GM19351 (cell line): ENCODE data around the gene MLLT10.
A peak's percentile ranks its signal among the peaks of the same experiment; 100 is the strongest.
"Not testable (repeated sequence)": the region's sequence is repeated elsewhere in the genome, so short reads cannot be mapped to it uniquely, and the experiment has no call there.

ENCODE experiments used
- ATAC-seq: cut with Tn5 transposase; IDR thresholded peaks from one replicate; pipeline ENCODE4 v1.9.1; 2021; ENCODE audit warnings: mild to moderate bottlenecking, moderate library complexity; ENCODE audit not compliant: unreplicated experiment

Gene MLLT10

DNA sequence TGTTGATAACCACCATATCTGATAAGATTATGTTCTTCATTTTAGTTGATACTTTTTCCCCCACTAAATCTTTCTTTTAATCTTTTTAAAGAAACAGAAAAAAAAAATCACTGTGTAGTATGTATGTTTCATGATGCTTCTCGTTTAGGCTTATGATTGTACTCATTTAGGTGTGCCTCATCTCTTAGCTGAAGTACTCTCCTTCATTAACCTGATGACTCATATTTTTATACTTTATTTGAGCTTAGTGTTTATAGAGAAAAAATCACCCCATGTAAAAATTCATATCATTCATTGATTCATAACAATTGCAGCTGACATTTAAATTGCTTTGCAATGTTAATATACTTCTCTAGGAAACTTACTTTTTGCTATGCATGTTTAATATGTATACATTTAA lies 158.9 kb downstream of the MLLT10 start:
- ATAC-seq = no peak

DNA sequence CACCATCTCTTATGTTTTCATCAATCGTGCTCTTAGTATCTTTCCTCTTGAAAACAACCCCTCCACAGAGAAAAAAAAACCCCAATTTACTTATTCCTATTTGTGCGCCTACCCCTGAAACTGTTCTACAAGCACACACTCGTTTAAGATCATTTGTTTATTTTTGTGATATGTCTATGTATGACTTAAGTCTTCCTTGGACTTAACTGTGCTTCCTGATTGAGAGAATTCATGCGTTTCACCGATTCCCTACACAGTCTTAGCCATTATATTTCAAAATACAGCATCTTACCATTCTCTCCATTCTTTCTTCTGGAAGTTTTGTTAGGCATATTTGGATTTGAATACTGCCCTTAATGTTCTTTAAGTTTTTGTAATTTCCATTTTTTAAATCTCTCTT lies 159.4 kb downstream of the MLLT10 start:
- no peak for ATAC-seq

DNA sequence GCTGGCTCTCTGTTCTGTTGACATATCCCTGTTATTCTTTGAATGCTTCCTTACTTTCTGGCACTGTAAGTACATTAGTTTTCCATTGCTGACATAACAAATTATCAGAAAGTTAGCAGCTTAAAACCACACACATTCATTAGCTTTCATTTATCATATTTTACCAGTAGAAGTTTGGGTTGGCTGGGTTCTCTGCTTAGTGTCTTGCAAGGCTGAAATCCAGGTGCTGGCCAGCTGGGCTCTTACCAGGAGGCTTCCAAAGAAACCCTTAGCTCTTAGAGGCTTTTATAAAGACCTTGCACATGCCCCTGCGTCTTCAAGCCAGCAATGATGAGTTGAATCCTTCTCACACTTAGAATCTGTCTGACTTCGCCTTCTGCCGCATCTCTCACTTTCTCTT lies 160.6 kb downstream of the MLLT10 start:
- ATAC-seq = no peak

DNA sequence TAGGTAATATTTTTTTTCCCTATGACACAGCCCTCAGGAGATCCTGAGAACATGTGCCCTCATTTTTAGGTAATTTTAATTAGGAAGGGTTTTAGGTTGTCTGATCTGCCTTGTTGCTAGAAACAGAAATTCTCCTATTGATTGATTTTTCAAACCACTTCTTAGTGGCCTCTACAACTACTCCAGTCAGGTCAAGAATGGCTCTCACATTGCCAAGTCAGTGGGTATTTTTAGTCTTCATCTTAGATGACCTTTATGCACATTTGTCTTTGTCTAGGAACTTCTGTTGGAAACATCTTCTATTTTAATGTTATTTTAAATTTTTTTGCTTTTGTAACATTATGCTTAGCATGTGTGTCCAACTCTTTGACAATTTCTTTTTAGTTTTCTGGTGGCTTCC lies 162.3 kb downstream of the MLLT10 start:
- no peak for ATAC-seq

DNA sequence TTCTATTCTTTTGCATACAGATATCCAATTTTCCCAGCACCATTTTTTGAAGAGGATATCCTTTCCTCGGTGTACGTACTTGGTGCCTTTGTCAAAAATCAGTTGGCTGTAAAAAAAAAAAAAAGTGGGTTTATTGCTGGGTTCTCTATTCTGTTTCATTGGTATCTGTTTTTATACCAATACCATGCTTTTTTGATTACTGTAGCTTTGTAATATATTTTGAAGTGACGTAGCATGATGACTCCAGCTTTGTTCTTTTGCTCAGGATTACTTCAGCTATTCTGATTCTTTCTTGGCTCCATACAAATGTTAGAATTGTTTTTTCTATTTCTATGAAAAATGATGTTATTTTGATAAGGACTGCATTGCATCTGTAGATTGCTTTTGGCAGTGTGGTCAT lies 165.5 kb downstream of the MLLT10 start:
- ATAC-seq = no peak

DNA sequence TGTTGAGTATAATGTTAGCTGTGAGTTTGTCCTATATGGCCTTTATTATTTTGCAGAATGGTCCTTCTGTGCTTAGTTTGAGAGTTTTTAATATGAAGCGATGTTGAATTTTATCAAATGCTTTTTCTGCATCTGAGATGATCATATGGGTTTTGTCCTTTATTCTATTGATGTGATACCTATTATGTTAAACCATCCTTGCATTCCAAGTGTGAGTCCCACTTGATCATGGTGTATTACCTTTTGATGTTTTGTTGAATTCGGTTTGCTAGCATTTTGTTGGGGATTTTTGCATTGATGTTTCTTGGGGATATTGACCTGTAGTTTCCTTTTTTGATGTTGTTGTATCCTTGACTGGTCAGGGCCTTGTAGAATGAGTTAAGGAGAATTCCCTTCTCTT lies 166.4 kb downstream of the MLLT10 start:
- no peak for ATAC-seq

DNA sequence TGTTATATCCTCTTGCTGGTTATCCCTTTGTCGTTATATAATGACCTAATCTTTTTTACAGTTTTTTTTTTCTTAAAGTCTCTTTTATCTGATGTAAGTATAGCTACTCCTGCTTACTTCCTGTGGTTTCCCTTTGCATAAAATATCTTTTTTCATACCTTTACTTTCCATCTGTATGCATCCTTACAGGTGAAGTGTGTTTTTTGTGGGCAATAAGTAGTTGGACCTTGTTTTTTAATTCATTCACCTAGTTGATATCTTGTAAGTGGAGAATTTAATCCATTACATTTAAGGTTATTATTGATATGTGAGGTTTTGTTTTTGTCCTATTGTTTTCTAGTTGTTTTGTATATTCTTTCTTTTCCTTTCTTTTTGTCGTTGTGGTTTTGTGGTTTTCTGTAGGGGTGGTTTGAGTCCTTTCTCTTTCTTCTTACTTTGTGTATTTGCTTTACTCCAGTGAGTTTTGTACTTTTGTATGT lies 168.6 kb downstream of the MLLT10 start:
- ATAC-seq = peak; percentile 82

DNA sequence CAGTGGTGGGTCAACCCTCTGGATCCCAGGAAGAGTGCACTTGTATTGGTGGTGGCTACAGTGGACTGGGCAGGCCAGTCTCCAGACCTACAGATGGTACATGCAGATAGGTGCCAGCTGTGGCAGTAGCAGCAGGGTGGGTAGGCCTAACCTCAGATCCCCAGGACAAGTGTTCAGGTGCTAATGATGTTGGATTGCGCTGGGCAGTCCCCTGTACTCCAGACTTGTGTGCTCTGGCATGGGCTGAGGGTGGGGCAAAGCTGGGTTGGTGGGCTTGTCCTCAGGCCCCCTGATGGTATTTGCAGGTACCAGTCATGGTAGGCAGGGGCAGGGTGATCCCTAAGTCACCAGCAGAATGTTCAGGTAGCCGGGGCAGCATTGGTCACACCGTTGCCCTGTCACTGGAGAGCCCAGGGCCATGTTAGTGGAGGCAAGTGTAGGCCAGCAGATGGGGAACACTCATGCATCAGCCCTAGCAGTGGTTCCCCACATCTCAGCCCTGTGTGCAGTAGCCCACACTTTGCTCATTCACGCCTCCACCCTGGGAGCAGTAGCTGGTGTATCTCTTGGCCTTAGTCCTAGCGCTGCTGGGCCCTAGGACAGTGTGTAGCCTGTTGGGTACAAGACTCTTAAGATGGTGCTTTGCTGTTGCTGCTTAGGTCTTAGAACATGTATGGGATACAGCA lies 171.3 kb downstream of the MLLT10 start:
- no peak for ATAC-seq

DNA sequence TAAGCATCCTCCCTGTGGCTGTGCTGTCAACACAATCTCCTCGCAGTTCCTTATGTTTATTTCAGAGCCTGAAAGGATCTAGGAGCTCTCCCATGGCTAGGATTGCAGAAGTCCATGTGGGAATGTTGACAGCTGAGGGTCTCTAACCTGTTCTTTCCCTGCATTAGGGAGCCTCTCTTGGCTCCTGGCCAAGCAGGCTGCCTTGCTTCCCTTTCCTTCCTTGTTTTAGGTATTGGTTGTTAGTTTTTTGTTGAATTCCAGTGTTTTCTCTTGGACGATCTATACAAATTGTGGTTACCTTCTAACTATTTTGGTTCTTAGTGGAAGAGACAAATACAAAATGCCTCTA lies 171.8 kb downstream of the MLLT10 start:
- ATAC-seq = no peak

DNA sequence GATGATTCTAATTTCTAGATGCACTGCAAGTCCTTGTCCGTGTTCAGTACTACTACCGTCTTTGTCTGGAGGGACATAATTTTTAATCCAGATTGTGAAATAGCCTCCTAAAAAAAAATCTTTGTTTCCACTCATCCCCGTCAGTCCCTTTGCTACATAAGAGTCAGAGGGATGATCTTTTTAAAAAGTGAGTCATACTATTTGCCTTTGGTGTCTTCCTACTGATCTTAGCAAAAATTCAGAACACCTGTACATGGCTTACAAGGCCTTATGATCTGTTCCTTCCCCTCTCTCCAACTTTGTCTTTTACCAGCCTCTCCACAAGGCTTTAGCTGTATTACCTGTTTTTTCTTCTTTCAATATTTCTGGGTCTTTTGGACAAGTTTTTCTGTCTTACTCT lies 173.5 kb downstream of the MLLT10 start:
- no peak for ATAC-seq

DNA sequence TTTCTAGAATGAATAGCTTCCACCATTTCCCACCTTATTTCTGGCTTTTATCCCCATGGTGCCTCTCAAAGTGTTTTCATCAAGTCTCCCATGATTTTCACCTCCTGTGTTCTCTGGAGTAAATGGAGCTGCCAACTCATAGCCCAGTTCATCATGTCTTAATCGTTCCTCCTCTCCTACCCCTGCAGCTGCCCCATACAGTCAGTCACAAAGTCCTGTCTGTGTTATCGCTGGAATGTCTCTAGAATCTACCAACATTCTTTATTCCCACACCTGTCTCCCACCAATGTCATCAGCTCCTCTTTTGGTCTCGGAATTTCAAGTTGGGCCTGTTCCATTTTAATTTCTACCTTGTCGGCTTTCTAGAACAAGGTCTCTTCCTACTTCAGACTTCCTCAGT lies 178.9 kb downstream of the MLLT10 start:
- ATAC-seq = no peak

DNA sequence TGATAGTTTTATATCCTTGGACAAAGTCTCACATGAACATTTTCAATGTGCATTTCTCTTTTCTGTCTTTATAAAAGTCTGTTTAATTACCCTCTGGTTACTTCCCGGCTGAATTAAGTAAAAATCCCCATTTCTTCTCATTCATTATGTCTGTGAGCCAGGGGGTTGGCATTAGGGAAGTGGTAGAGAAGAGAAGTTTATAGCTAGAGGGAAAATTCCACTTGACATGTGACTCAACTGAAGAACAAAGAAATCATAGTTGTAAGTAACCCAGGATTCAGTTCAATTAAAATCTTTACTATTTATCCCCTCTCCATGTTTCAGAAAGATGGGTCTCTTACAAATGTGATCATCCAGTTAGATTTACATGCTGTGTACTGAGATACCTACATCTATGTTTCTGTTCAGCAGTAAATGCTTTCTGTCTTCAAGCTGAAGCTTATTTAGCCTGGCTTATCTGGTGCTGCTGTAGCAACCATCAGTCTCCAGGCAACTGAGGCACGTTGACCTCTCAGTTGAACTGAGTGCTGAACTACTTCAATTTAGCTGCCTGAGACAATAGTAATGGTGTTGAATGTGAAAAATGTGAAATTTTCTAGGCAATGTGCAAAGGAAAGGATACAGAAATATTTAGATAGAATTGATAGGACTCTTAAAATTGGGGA lies 181.6 kb downstream of the MLLT10 start:
- ATAC-seq = no peak

DNA sequence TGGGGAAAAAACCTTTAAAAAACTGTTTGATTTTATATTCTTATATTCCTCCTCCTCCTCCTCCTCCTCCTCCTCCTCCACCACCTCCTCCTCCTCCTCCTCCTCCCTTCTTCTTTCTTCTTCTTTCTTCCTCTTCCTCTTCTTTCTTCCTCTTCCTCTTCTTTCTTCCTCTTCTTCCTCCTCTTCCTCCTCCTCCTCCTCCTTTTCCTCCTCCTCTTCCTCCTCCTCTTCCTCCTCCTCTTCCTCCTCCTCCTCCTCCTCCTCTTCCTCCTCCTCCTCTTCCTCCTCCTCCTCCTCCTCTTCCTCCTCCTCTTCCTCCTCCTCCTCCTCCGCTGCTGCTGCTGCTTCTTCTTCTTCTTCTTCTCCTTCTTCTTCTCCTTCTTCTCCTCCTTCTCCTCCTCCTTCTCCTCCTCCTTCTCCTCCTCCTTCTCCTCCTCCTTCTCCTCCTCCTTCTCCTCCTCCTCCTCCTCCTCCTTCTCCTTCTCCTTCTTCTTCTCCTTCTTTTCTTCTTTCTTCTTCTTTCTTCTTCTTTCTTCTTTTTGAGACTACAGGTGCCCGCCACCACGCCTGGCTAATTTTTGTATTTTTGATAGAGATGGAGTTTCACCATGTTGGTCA lies 183.5 kb downstream of the MLLT10 start:
- not testable (repeated sequence) for ATAC-seq

DNA sequence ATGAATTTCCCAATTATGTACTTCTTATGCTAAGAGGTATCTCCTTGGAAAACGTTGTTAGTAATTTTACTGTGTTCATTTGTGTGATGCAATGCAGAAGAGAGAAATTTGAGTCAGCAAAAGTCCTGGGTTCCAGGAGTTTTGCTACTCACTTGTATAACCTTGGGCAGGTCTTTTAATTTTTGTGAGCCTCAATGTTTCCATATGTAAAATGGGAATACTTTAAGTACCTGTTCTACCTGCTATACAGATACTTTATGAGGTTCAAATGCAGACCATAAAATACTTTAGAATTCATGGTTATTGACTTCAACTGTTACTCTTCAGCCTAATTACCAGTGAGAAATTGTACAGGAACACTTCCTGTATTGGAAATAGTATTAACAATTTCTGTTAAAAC lies 185.5 kb downstream of the MLLT10 start:
- ATAC-seq = no peak

DNA sequence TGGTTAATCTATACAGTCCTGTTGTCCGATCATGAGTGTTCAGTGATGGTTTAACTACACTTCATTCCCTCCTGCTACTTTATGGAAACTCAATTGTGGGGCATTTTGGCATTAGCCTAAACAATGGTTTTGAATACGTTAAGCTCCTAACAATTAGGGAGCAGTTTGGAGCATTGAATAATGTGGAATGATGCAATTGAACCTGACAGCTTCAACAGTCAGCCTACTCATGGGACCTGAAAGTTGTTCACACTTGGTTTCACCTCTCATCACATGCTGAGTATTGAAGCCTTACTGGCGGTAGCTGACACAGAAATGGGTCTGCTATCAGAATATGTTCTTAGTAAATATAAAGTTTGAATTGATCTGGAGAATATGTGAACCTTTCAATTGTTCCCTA lies 186.1 kb downstream of the MLLT10 start:
- ATAC-seq = peak; percentile 58

DNA sequence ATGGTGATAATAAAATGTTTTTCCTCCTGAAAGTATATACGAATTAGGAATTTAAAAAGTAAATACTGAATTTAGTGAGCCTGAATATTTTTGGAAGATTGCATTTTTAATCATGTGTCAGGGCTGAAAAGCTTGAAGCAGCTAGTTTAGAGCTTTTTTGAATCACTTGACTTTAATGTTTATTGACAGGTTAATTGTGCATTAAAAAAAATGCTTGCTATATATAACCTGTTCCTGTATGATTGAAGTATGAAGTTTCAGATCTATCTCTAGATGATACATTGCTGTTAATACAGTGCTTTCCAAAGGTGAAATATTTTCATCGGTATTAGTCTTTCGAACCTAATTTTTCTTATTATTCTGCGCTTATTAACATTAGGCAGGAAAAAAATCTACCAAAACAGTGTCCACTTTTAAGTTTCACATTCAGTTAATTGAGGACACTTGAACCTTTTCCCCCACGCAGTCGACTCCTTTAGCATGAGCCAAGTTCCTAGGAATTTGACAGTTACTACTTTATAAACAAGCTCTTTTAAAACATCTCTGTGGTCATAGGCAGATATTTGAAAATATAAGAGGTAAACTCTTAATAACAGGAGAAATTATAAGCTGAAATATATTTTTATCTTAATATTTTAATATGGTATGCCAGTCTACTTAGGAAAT lies 187.1 kb downstream of the MLLT10 start:
- ATAC-seq = no peak

DNA sequence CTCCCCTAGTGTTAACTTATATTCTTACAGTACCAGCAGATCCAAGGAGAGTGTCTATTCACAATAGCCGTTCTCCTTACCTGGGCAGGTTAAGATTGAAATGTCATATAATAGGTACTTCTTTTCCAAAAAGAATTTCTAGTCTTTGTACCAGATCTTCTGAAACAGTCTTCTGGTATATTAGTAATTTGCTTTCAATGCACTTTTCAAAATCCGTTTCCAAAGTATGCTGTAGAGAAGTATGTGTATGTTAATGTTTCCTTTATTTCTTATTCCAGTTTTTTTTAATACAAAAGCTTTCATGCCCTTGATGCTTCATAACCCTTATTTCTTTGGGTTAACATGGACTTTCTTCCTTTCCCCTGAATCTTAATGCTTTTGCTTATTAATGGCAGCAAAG lies 188.2 kb downstream of the MLLT10 start:
- no peak for ATAC-seq

DNA sequence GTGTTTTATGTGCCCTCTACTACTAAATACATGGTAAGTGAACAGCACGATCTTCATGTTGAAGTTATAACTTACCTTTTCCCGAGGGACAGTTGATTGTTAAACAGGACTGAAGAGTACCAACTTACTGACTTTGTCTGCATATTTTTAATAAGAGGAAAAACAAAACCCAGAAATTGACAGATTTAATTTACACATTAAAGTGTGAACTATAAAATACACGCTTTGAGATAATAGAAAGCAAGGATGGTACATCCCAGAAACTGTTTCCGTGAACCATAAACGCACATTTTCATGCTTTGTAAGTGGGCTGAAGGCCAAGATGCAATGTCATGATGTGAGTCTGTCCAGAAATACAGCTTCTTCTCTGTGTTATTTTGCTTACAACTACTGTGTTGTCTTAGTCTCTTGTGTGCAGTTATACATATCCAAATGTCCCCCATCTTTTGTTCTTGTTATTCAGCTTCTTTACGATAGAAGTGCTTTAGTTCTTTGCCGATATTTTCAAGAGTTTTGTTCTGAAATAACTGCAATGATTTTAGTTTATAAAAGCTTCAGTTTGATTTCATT lies 190.1 kb downstream of the MLLT10 start:
- ATAC-seq = no peak

DNA sequence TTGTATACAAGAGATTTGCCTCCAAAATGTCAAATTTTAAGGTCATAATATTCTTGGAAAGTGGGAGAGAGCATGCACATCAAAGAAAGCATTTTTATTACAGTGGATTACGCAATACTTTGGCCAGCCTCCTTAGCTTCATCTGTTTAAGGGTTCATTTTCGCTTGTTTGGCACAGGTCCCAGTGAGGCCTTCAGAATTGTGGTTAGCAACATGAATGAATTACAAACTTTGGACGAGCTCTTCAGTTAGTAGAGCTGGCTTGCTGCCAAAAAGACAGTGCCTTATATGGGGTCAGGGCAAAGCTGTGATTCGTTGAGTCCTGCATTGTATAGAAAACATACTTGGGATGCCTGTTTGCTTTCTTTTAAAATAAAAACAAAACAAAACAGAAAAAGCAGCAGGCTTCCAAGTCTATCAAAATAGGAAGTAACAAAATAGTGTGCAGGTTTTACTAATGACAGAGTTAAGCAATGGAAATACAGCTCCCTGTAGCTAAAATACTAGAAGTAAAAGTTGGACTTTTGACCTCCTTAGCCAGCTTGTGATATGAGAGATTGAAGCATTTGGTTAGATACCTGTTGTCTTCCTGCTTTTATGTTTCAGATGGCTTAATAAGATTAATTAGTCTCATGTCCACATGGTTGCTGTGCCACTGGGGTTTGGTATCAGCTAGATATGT lies 190.8 kb downstream of the MLLT10 start:
- peak; percentile 74 for ATAC-seq

DNA sequence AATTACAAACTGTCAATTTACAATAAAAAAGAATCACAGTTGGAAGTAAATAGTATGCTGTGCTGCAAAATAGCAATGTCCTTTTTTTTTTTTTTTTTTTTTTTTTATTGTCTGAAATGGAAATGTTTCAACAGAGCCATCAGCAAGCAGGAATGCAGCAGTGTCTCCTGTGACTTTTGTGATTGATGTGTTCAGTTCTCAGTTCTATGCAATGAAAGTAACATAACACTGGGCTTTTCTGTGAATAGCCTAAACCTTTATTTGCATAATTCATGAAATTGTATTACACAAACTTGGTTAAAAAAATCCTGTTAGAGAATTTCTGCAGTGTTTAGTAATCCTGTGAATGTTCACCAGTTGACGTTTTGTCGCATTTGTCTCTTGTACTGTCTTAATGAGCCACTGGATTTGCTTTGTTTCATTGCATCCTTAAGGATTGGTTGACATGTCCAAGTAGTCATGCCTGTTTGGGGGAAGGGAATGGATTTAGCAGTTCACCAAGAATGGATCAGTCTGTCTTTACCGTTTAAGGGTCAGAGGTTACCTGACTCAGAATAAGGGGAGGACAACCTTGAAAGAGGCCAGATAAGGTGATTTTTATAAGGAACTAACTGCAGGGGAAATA lies 192.7 kb downstream of the MLLT10 start:
- ATAC-seq = no peak
